Diencephalon (tissue), 1 donor: ENCODE measurements around the gene LMAN1. TPM values are rescaled to one million over a fixed set of nuclear protein-coding genes. Genes with fewer than 3 reads are reported as not detected.

Experiments
- total RNA-seq: library from RNA; depleted of rRNA; stranded (reverse); fragments of >200 nt; gene quantifications from one replicate; pipeline ENCODE4 v1.2.3, GENCODE V29; 2014

Gene LMAN1
- total RNA-seq, result 52.4 TPM

GRCh38 chr18:59358712-59359575 lies at the start of gene LMAN1:
TSS of gene LMAN1 (minus strand) at chr18:59359265. CDS start at chr18:59359244, 21 bp downstream.

DNA sequence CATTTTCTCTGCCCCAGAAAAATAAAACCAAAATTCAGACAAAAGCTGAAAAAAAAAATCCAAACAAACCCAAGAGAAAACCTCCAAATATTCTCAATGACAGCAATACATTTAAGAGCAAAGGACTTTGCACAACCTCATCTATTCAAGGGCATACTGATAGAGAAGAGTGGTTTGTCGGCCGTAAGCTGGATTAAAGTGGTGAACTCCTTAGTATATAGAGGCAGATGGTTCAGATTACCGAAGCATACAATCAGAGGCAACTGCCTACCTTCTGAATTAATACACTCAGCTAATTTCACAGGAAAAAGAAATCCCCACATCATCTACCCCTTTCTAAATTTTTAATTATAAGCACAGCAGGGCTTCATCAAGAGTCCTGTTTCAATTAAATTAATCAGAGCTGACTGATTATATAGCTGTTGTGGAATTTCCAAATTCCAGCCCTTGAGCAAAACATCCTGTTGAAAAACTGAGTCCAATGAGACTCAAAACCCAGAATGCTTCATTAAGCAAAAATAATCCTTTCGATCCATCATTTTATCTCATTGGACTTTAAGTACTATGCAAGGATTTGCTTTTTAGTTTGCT lies 40.5 kb downstream of the LMAN1 start, which contains the start of gene CPLX4:
CPLX4 (minus strand) TSS at position 190 of the 591 bp plus-strand sequence; CDS start at position 3, 187 bp downstream.

Other genes with a start within 250 kb of the LMAN1 start
- 95.7 TPM for gene SEC11C, start 219.4 kb downstream of the LMAN1 start, total RNA-seq
- gene GRP, start 139.1 kb downstream of the LMAN1 start, total RNA-seq, result 1.8 TPM
- 0.23 TPM for gene RAX, start 85.8 kb downstream of the LMAN1 start, total RNA-seq
- gene CPLX4, start 40.6 kb downstream of the LMAN1 start, total RNA-seq, result not detected